Mesothelial cell of epicardium (in vitro differentiated cells): Measurements from ENCODE around the gene ARAP2. TPM values are rescaled to one million over a fixed set of nuclear protein-coding genes. Genes with fewer than 3 reads are reported as not detected.

ENCODE experiments used
- DNase-seq, 2 experiments: peaks; one replicate each; pipeline ENCODE4 v3.0.0; 2021; ENCODE audit warnings: low spot score in 2 of 2; ENCODE audit not compliant: unreplicated experiment in 2 of 2
- H3K27ac Mint-ChIP-seq: 2 replicates; pipeline ENCODE4 v1.8.0; 2021; ENCODE audit warnings: mixed read lengths
- H3K27me3 Mint-ChIP-seq: 2 replicates; pipeline ENCODE4 v1.8.0; 2021; ENCODE audit warnings: low read depth, mixed read lengths
- H3K36me3 Mint-ChIP-seq: 2 replicates; pipeline ENCODE4 v1.8.0; 2021; ENCODE audit warnings: mixed read lengths
- H3K4me1 Mint-ChIP-seq: 2 replicates; pipeline ENCODE4 v1.8.0; 2021; ENCODE audit warnings: mixed read lengths
- H3K4me3 Mint-ChIP-seq: 2 replicates; pipeline ENCODE4 v1.8.0; 2021; ENCODE audit warnings: mild to moderate bottlenecking, moderate library complexity, mixed read lengths
- H3K9me3 Mint-ChIP-seq: 2 replicates; pipeline ENCODE4 v1.8.0; 2021; ENCODE audit warnings: mixed read lengths
- CTCF ChIP-seq: fragments of 200-600 bp; sonication (generic); IDR thresholded peaks from one replicate; pipeline ENCODE4 v1.5.0; 2021; ENCODE audit warnings: antibody characterized with exemption; ENCODE audit not compliant: unreplicated experiment
- total RNA-seq: library from RNA; stranded (reverse); gene quantifications from 3 replicates; pipeline ENCODE4 v1.2.1, GENCODE V29; 2021

ARAP2 gene
- total RNA-seq, 1 donor from 2014 or later, result 16.0 TPM

- peaks cover 9% of the 10 kb centered on the region for H3K9me3 Mint-ChIP-seq
- no peak for TF ChIP-seq CTCF
- peaks cover 2% of the 10 kb centered on the region for H3K36me3 Mint-ChIP-seq
- no peak overlapping the region for H3K27ac Mint-ChIP-seq
- no peak overlapping the region for H3K4me3 Mint-ChIP-seq
- H3K4me1 Mint-ChIP-seq, result peaks cover 20% of the 10 kb centered on the region
- no peak for DNase-seq
- no peaks in the 10 kb centered on the region for H3K27me3 Mint-ChIP-seq
Observed at GRCh38 chr4:36056136-36056535, 188.2 kb downstream of the ARAP2 start.

DNA sequence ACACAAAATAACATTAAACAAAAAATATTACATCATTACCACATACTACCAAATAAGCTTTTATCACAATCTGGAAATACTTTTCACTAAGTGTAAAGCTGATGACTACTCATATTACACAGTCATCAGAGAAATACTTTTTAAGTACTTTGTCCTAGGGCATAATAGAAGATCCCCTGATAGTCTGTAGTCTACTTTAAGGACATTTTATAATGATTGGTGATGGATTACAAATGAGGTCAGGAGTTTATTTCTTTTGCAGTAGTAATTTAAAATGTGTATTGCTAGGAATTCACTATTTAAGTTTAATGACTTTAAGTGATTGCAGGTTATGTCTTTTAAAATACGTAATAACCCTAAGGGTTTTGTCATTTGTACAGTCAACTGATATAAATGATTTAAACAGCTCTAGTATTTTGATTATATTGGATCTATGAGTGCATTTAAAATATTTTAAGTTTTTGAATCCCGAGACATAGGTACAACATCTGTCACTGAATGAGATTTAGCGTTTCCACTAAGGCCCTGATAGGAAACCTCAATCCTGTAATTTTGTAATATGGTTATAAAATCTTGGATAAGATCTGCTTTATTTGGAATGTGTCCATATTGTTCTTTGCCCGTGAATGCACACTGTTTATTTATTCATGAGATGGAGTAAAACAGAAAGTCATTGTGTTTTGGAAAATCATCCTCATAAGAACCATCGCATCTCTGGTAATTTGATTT is 189.5 kb downstream of the ARAP2 start:
- no peak for TF ChIP-seq CTCF

DNA sequence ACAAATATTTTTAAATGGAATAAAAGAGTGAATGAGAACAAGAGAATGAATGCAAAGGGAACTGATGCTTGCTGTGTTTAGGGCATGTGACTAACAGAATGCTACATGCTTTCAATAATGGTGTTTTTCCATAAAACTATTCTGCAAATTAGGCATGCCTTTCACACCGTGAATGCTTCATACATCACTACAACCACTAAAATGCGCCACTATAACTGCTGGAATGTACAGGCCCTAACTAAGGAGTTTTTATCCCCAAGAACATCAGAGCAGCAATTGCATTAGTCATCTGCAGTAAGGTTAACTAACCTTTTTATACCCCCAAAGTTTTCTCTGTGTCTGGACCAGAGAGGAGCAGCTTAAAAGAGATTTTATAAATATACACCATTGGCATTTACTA is 190.4 kb downstream of the ARAP2 start:
- H3K4me3 Mint-ChIP-seq, result no peak overlapping the region
- peaks cover under 1% of the 10 kb centered on the region for H3K9me3 Mint-ChIP-seq
- no peak for DNase-seq
- H3K27ac Mint-ChIP-seq, result no peak overlapping the region
- H3K36me3 Mint-ChIP-seq, result no peaks in the 10 kb centered on the region
- no peaks in the 10 kb centered on the region for H3K27me3 Mint-ChIP-seq
- H3K4me1 Mint-ChIP-seq, result peaks cover 20% of the 10 kb centered on the region
- TF ChIP-seq CTCF, result no peak

More for the DNA sequence above, 189.5 kb downstream of the ARAP2 start:
- no peak overlapping the region for H3K4me3 Mint-ChIP-seq
- no peak overlapping the region for H3K27ac Mint-ChIP-seq
- no peak for DNase-seq
- H3K4me1 Mint-ChIP-seq, result peaks cover 20% of the 10 kb centered on the region
- H3K27me3 Mint-ChIP-seq, result no peaks in the 10 kb centered on the region
- no peaks in the 10 kb centered on the region for H3K36me3 Mint-ChIP-seq
- H3K9me3 Mint-ChIP-seq, result peaks cover 3% of the 10 kb centered on the region

DNA sequence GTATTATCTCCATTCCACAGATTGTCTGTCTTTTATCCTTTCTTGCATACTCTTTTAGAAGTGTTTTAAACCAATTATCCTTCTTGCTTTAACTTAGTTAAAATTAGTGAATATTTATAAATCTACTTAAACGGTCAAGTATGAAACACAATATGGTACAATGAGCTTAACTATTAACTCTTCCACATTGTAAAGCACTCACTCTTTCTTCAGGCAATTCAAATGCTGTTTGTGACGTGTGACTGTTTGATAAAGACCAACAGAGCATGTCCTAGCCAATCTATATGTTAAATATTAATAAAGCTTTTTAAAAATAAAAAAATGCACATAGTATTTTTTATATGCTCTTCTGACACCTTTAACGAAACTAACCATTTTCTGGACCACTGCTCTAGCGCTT is 192.7 kb downstream of the ARAP2 start:
- H3K4me3 Mint-ChIP-seq, result no peak overlapping the region

GRCh38 chr4:36046026-36046425 is 198.3 kb downstream of the ARAP2 start:
- H3K36me3 Mint-ChIP-seq, result no peaks in the 10 kb centered on the region
- no peak for DNase-seq
- H3K27me3 Mint-ChIP-seq, result no peaks in the 10 kb centered on the region
- H3K27ac Mint-ChIP-seq, result no peak overlapping the region
- no peak for TF ChIP-seq CTCF
- no peaks in the 10 kb centered on the region for H3K4me1 Mint-ChIP-seq
- H3K9me3 Mint-ChIP-seq, result peaks cover 15% of the 10 kb centered on the region
- H3K4me3 Mint-ChIP-seq, result no peak overlapping the region

More for the DNA sequence above, 192.7 kb downstream of the ARAP2 start:
- TF ChIP-seq CTCF, result no peak
- DNase-seq, result no peak
- peaks cover 17% of the 10 kb centered on the region for H3K4me1 Mint-ChIP-seq
- no peaks in the 10 kb centered on the region for H3K36me3 Mint-ChIP-seq
- peaks cover 6% of the 10 kb centered on the region for H3K9me3 Mint-ChIP-seq
- H3K27me3 Mint-ChIP-seq, result no peaks in the 10 kb centered on the region
- no peak overlapping the region for H3K27ac Mint-ChIP-seq

DNA sequence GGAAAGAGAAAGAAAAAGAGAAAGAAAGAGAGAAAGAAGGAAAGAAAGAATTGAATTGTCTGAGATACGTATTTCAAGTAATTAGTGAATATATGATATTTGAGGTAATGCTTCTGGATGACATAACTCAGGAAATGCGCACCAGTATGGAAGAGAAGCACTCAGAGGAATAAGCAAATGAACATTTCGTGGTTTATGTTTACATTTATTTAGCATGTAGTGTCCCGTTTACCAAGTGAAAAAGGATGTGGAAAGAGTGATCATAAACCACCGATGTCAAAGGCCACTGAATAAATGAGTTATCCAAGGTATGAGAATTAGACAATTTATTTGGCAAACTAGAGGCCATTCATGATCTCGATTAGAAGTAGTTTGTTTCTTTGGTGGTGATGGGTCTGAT is 200.4 kb downstream of the ARAP2 start:
- no peak for DNase-seq
- Mint-ChIP-seq H3K27ac (no peak overlapping the region), H3K27me3 (no peaks in the 10 kb centered on the region), H3K36me3 (no peaks in the 10 kb centered on the region), H3K9me3 (peaks cover 22% of the 10 kb centered on the region), H3K4me1 (no peaks in the 10 kb centered on the region), H3K4me3 (no peak overlapping the region)
- no peak for TF ChIP-seq CTCF
